Measurements from ENCODE around the gene LIPI.

Gene LIPI

GRCh38 chr21:14076143-14076806, 134.5 kb downstream of the LIPI start:
- H3K9me3 ChIP-seq (ENCODE audit: control insufficient read depth in 1 of 2, low read length in 2 of 2) = peaks cover 6 to 31% of the 10 kb centered on the region in 2 donors
- no peak overlapping the region for H3K9ac ChIP-seq (ENCODE audit: low read depth in 1 of 2, low read length in 2 of 2)
- no peaks in the 10 kb centered on the region for H3K27me3 ChIP-seq (ENCODE audit: control insufficient read depth in 1 of 2, insufficient read depth in 2 of 2, low read length in 2 of 2)
- no peaks in the 10 kb centered on the region for H3K4me1 ChIP-seq (ENCODE audit: control insufficient read depth in 1 of 2, insufficient read depth in 2 of 2, low read length in 2 of 2)
- no peaks in the 10 kb centered on the region for H3K36me3 ChIP-seq (ENCODE audit: control insufficient read depth in 1 of 2, insufficient read depth in 2 of 2, low read length in 2 of 2)
- no peak overlapping the region for H3K27ac ChIP-seq (ENCODE audit: low read depth, low read length)
- no peak overlapping the region for H3K4me3 ChIP-seq (ENCODE audit: low read depth in 1 of 2, low read length in 2 of 2)

- Histone ChIP-seq H3K4me1 (ENCODE audit: control insufficient read depth in 1 of 2, insufficient read depth in 2 of 2, low read length in 2 of 2) (no peaks in the 10 kb centered on the region), H3K9me3 (ENCODE audit: control insufficient read depth in 1 of 2, low read length in 2 of 2) (peaks cover 6 to 32% of the 10 kb centered on the region in 2 donors), H3K4me3 (ENCODE audit: low read depth in 1 of 2, low read length in 2 of 2) (no peak overlapping the region), H3K27ac (ENCODE audit: low read depth, low read length) (no peak overlapping the region), H3K9ac (ENCODE audit: low read depth in 1 of 2, low read length in 2 of 2) (no peak overlapping the region), H3K36me3 (ENCODE audit: control insufficient read depth in 1 of 2, insufficient read depth in 2 of 2, low read length in 2 of 2) (no peaks in the 10 kb centered on the region), H3K27me3 (ENCODE audit: control insufficient read depth in 1 of 2, insufficient read depth in 2 of 2, low read length in 2 of 2) (no peaks in the 10 kb centered on the region)
Observed at GRCh38 chr21:14075346-14076142, 135.2 kb downstream of the LIPI start.

- H3K4me3 ChIP-seq (ENCODE audit: low read depth in 1 of 2, low read length in 2 of 2) = no peak overlapping the region
- H3K27me3 ChIP-seq (ENCODE audit: control insufficient read depth in 1 of 2, insufficient read depth in 2 of 2, low read length in 2 of 2) = no peaks in the 10 kb centered on the region
- peaks cover 6 to 32% of the 10 kb centered on the region in 2 donors for H3K9me3 ChIP-seq (ENCODE audit: control insufficient read depth in 1 of 2, low read length in 2 of 2)
- H3K27ac ChIP-seq (ENCODE audit: low read depth, low read length) = no peak overlapping the region
- no peaks in the 10 kb centered on the region for H3K4me1 ChIP-seq (ENCODE audit: control insufficient read depth in 1 of 2, insufficient read depth in 2 of 2, low read length in 2 of 2)
- no peaks in the 10 kb centered on the region for H3K36me3 ChIP-seq (ENCODE audit: control insufficient read depth in 1 of 2, insufficient read depth in 2 of 2, low read length in 2 of 2)
- no peak overlapping the region for H3K9ac ChIP-seq (ENCODE audit: low read depth in 1 of 2, low read length in 2 of 2)
Observed at GRCh38 chr21:14074177-14074576, 136.6 kb downstream of the LIPI start.

GRCh38 chr21:14073615-14074014, 137.1 kb downstream of the LIPI start:
- Histone ChIP-seq H3K9ac (ENCODE audit: low read depth in 1 of 2, low read length in 2 of 2) (no peak overlapping the region), H3K36me3 (ENCODE audit: control insufficient read depth in 1 of 2, insufficient read depth in 2 of 2, low read length in 2 of 2) (no peaks in the 10 kb centered on the region), H3K27me3 (ENCODE audit: control insufficient read depth in 1 of 2, insufficient read depth in 2 of 2, low read length in 2 of 2) (no peaks in the 10 kb centered on the region), H3K9me3 (ENCODE audit: control insufficient read depth in 1 of 2, low read length in 2 of 2) (peaks cover 6 to 29% of the 10 kb centered on the region in 2 donors), H3K27ac (ENCODE audit: low read depth, low read length) (no peak overlapping the region), H3K4me1 (ENCODE audit: control insufficient read depth in 1 of 2, insufficient read depth in 2 of 2, low read length in 2 of 2) (no peaks in the 10 kb centered on the region), H3K4me3 (ENCODE audit: low read depth in 1 of 2, low read length in 2 of 2) (no peak overlapping the region)

- H3K27me3 ChIP-seq (ENCODE audit: control insufficient read depth in 1 of 2, insufficient read depth in 2 of 2, low read length in 2 of 2) = no peaks in the 10 kb centered on the region
- no peak overlapping the region for H3K4me3 ChIP-seq (ENCODE audit: low read depth in 1 of 2, low read length in 2 of 2)
- H3K36me3 ChIP-seq (ENCODE audit: control insufficient read depth in 1 of 2, insufficient read depth in 2 of 2, low read length in 2 of 2) = no peaks in the 10 kb centered on the region
- H3K27ac ChIP-seq (ENCODE audit: low read depth, low read length) = no peak overlapping the region
- H3K9me3 ChIP-seq (ENCODE audit: control insufficient read depth in 1 of 2, low read length in 2 of 2) = peaks cover 0 to 27% of the 10 kb centered on the region in 2 donors
- H3K9ac ChIP-seq (ENCODE audit: low read depth in 1 of 2, low read length in 2 of 2) = no peak overlapping the region
- no peaks in the 10 kb centered on the region for H3K4me1 ChIP-seq (ENCODE audit: control insufficient read depth in 1 of 2, insufficient read depth in 2 of 2, low read length in 2 of 2)
Observed at GRCh38 chr21:14072761-14073535, 137.8 kb downstream of the LIPI start.

- H3K36me3 ChIP-seq (ENCODE audit: control insufficient read depth in 1 of 2, insufficient read depth in 2 of 2, low read length in 2 of 2) = no peaks in the 10 kb centered on the region
- H3K9ac ChIP-seq (ENCODE audit: low read depth in 1 of 2, low read length in 2 of 2) = no peak overlapping the region
- H3K27me3 ChIP-seq (ENCODE audit: control insufficient read depth in 1 of 2, insufficient read depth in 2 of 2, low read length in 2 of 2) = no peaks in the 10 kb centered on the region
- H3K4me3 ChIP-seq (ENCODE audit: low read depth in 1 of 2, low read length in 2 of 2) = no peak overlapping the region
- H3K27ac ChIP-seq (ENCODE audit: low read depth, low read length) = no peak overlapping the region
- H3K4me1 ChIP-seq (ENCODE audit: control insufficient read depth in 1 of 2, insufficient read depth in 2 of 2, low read length in 2 of 2) = no peaks in the 10 kb centered on the region
- peaks cover 0 to 24% of the 10 kb centered on the region in 2 donors for H3K9me3 ChIP-seq (ENCODE audit: control insufficient read depth in 1 of 2, low read length in 2 of 2)
Observed at GRCh38 chr21:14071902-14072734, 138.6 kb downstream of the LIPI start.

GRCh38 chr21:14070968-14071367, 139.8 kb downstream of the LIPI start:
- H3K27me3 ChIP-seq (ENCODE audit: control insufficient read depth in 1 of 2, insufficient read depth in 2 of 2, low read length in 2 of 2) = no peaks in the 10 kb centered on the region
- no peak overlapping the region for H3K4me3 ChIP-seq (ENCODE audit: low read depth in 1 of 2, low read length in 2 of 2)
- no peaks in the 10 kb centered on the region for H3K36me3 ChIP-seq (ENCODE audit: control insufficient read depth in 1 of 2, insufficient read depth in 2 of 2, low read length in 2 of 2)
- H3K9ac ChIP-seq (ENCODE audit: low read depth in 1 of 2, low read length in 2 of 2) = no peak overlapping the region
- H3K27ac ChIP-seq (ENCODE audit: low read depth, low read length) = no peak overlapping the region
- peaks cover 0 to 16% of the 10 kb centered on the region in 2 donors for H3K9me3 ChIP-seq (ENCODE audit: control insufficient read depth in 1 of 2, low read length in 2 of 2)
- H3K4me1 ChIP-seq (ENCODE audit: control insufficient read depth in 1 of 2, insufficient read depth in 2 of 2, low read length in 2 of 2) = no peaks in the 10 kb centered on the region

- Histone ChIP-seq H3K27ac (ENCODE audit: low read depth, low read length) (no peak overlapping the region), H3K9ac (ENCODE audit: low read depth in 1 of 2, low read length in 2 of 2) (no peak overlapping the region), H3K36me3 (ENCODE audit: control insufficient read depth in 1 of 2, insufficient read depth in 2 of 2, low read length in 2 of 2) (no peaks in the 10 kb centered on the region), H3K27me3 (ENCODE audit: control insufficient read depth in 1 of 2, insufficient read depth in 2 of 2, low read length in 2 of 2) (no peaks in the 10 kb centered on the region), H3K4me1 (ENCODE audit: control insufficient read depth in 1 of 2, insufficient read depth in 2 of 2, low read length in 2 of 2) (no peaks in the 10 kb centered on the region), H3K4me3 (ENCODE audit: low read depth in 1 of 2, low read length in 2 of 2) (no peak overlapping the region), H3K9me3 (ENCODE audit: control insufficient read depth in 1 of 2, low read length in 2 of 2) (peaks cover 0 to 15% of the 10 kb centered on the region in 2 donors)
Observed at GRCh38 chr21:14070049-14070893, 140.5 kb downstream of the LIPI start.

- Histone ChIP-seq H3K27me3 (ENCODE audit: control insufficient read depth in 1 of 2, insufficient read depth in 2 of 2, low read length in 2 of 2) (no peaks in the 10 kb centered on the region), H3K9ac (ENCODE audit: low read depth in 1 of 2, low read length in 2 of 2) (no peak overlapping the region), H3K4me3 (ENCODE audit: low read depth in 1 of 2, low read length in 2 of 2) (no peak overlapping the region), H3K27ac (ENCODE audit: low read depth, low read length) (no peak overlapping the region), H3K36me3 (ENCODE audit: control insufficient read depth in 1 of 2, insufficient read depth in 2 of 2, low read length in 2 of 2) (no peaks in the 10 kb centered on the region), H3K4me1 (ENCODE audit: control insufficient read depth in 1 of 2, insufficient read depth in 2 of 2, low read length in 2 of 2) (no peaks in the 10 kb centered on the region), H3K9me3 (ENCODE audit: control insufficient read depth in 1 of 2, low read length in 2 of 2) (no peaks in the 10 kb centered on the region)
Observed at GRCh38 chr21:14064296-14064645, 146.5 kb downstream of the LIPI start.
